Body of pancreas (tissue), 4 donors: ENCODE measurements around the gene SRGAP1.

Source experiments
- CTCF ChIP-seq, 7 experiments: fragments of 450-650 bp in 4 of 7; fragments of 200-600 bp in 3 of 7; sonication (generic) in 3 of 7; IDR thresholded peaks; one replicate each; pipeline ENCODE4 v1.5.1; 2016 to 2019; ENCODE audit warnings: antibody characterized with exemption in 7 of 7
- POLR2A ChIP-seq, 3 donors: fragments of 450-650 bp; IDR thresholded peaks; one replicate each; pipeline ENCODE4 v1.6.1; 2016; ENCODE audit warnings: antibody characterized with exemption in 3 of 3, mild to moderate bottlenecking in 2 of 3

GRCh38 chr12:64085996-64086395 lies 241.5 kb downstream of the SRGAP1 start:
- no peak for TF ChIP-seq CTCF (IDR thresholded peaks at IDR 0.05)
- no peak for TF ChIP-seq POLR2A (IDR thresholded peaks at IDR 0.05)
